ENCODE data around the gene SLC41A1.

DNA sequence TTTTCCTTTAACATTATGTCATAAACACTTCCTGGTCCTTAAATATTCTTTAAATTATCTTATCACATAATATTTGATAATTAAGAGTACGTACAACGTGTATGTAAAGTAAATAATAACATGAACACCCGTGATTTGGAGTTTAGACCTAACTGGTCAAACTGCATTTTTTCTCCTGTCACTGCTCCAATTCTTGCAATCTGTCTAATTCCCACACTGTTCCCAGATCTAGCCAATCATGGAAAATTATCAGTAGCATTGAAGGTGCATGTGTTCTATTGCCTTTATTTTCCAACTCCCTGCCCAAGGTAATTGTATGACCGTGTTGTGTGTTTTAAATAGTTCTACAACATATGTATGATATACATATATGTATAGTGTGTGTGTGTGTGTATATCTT lies 39.0 kb upstream of the SLC41A1 start:
- TF ChIP-seq CTCF (IDR thresholded peaks at IDR 0.05) (no peak), EZH2 (IDR thresholded peaks at IDR 0.05; ENCODE audit: borderline replicate concordance, insufficient read depth, low read depth, low read length, poor library complexity, severe bottlenecking) (no peak)

Data from B cell (primary cell).